ENCODE measurements around the gene TRIM47. TPM values are rescaled to one million over a fixed set of nuclear protein-coding genes. Genes with fewer than 3 reads are reported as not detected.

Gene TRIM47
- total RNA-seq, 2 experiments from 2014 or later = 25.9 to 41.9 TPM

DNA sequence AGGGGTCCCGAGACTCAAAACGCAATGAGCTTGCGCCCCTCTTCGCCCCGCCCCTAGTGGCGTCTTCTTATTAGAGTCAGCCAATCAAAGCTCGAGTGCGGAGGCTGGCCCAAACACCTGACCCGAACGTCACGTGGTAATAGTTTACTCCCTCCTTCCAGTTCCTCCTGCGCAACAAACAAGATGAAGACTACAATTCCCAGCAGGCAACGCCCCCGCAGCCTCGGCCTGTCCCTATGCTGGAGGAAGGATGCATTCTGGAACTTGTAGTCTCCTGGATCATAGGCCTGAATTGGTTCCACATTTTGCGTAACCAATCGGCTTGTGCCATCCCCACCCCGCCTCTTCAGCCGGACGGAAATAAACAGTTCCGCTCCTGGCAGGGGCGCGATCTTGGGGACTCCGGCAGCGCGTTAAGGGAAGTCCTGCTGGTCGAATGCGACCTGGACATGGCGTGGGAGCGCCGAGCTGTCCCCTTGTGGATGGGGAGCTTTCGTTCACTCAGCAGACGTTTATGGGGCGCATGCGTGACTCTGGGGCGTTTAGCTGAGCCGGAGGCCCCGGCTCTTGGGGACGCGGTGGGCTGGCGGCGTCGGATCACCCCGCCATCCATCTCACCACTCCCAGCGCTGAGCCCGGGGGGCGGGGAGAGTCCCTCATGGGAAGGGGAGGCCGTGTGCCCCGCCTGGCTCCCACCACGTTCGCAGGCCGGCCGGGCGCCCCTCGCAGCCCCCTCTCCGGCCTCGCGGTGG lies 22.9 kb downstream of the TRIM47 start, which contains the start of gene WBP2:
Gene WBP2 (minus strand): TSS at position 26 of the 752 bp plus-strand sequence. CDS start 38 bp downstream, outside the sequence.
- peaks cover 4% of the 10 kb centered on the region; the same call in 1 of the 2 replicates for H4K20me1 ChIP-seq (ENCODE audit: insufficient read depth, low read length)
- H3K4me1 ChIP-seq (ENCODE audit: insufficient read depth, low read length, poor library complexity, severe bottlenecking) = peaks cover 33% of the 10 kb centered on the region
- no peaks in the 10 kb centered on the region for H3K9me2 ChIP-seq (ENCODE audit: insufficient read depth, low read length)
- peak within 1 kb of the TSS; percentile 90 for H3K4me2 ChIP-seq (ENCODE audit: low read length)
- POLR2A ChIA-PET = interaction anchor here (0.5 to 2.6 kb wide), 21 partner anchors 9 to 248 kb away, joined by 3 to 28 read pairs (median 4); partner anchors contain the start of genes EXOC7, MRPL38, TRIM65 and UNK
- CTCF ChIA-PET (ENCODE audit: unreplicated experiment) = interaction anchor here (0.5 to 2.4 kb wide), 14 partner anchors 9 to 876 kb away, joined by 3 to 10 read pairs (median 4); partner anchors contain the start of gene TRIM65
- H3K4me3 ChIP-seq (ENCODE audit: low read depth, low read length, poor library complexity, severe bottlenecking) = peak within 1 kb of the TSS; percentile 78
- H3K27ac ChIP-seq (ENCODE audit: low read depth, low read length, poor library complexity, severe bottlenecking) = peak within 1 kb of the TSS; percentile 78
- no peak for TF ChIP-seq EZH2phosphoT487 (IDR thresholded peaks at IDR 0.05; ENCODE audit: borderline replicate concordance, low read depth, low read length)
- peak; percentile 92 for TF ChIP-seq CTCF (conservative IDR thresholded peaks at IDR 0.05; ENCODE audit: low read length)
- peak within 1 kb of the TSS; percentile 53; the same call in 1 of the 2 replicates for H2AFZ ChIP-seq (ENCODE audit: low read length)
- H3K9me3 ChIP-seq (ENCODE audit: low read length) = no peaks in the 10 kb centered on the region
- no TSS peak for BruUV-seq (replicated peaks)
- DNase-seq (ENCODE audit: low spot score) = peak; percentile 100
- peaks cover 17% of the 10 kb centered on the region; the same call in 1 of the 2 replicates for H3K79me2 ChIP-seq (ENCODE audit: insufficient read depth, low read depth, low read length)
- peaks cover 10% of the 10 kb centered on the region; the same call in 1 of the 2 replicates for H3K36me3 ChIP-seq (ENCODE audit: insufficient read depth, low read length)
- intact Hi-C loops (cut with micrococcal nuclease; ENCODE audit: unreplicated experiment) = loop anchor here (1.0 to 5.0 kb wide), 7 partner anchors 21 to 217 kb away; partner anchors contain the start of genes GALR2, MRPL38, RECQL5 and SAP30BP

- Histone ChIP-seq H3K27ac (ENCODE audit: low read depth, low read length, poor library complexity, severe bottlenecking) (peak overlapping the region; percentile 7), H2AFZ (ENCODE audit: low read length) (no peak overlapping the region), H3K9me2 (ENCODE audit: insufficient read depth, low read length) (no peaks in the 10 kb centered on the region), H4K20me1 (ENCODE audit: insufficient read depth, low read length) (peaks cover 4% of the 10 kb centered on the region; the same call in 1 of the 2 replicates), H3K4me3 (ENCODE audit: low read depth, low read length, poor library complexity, severe bottlenecking) (peak overlapping the region; percentile 78), H3K4me2 (ENCODE audit: low read length) (peak overlapping the region; percentile 90), H3K36me3 (ENCODE audit: insufficient read depth, low read length) (peaks cover 13% of the 10 kb centered on the region; the same call in 1 of the 2 replicates), H3K4me1 (ENCODE audit: insufficient read depth, low read length, poor library complexity, severe bottlenecking) (peaks cover 33% of the 10 kb centered on the region), H3K79me2 (ENCODE audit: insufficient read depth, low read depth, low read length) (peaks cover 17% of the 10 kb centered on the region; the same call in 1 of the 2 replicates), H3K9me3 (ENCODE audit: low read length) (no peaks in the 10 kb centered on the region)
- ChIA-PET CTCF (ENCODE audit: unreplicated experiment) (interaction anchor here (0.6 to 2.4 kb wide), 10 partner anchors 9 to 651 kb away, joined by 3 to 10 read pairs (median 4); partner anchors contain the start of gene TRIM65), POLR2A (interaction anchor here (0.5 to 2.6 kb wide), 19 partner anchors 8 to 249 kb away, joined by 3 to 28 read pairs (median 4); partner anchors contain the start of genes EXOC7, MRPL38, TRIM65 and UNK)
- DNase-seq (ENCODE audit: low spot score) = no peak
- no TSS peak for BruUV-seq (replicated peaks)
- intact Hi-C loops (cut with micrococcal nuclease; ENCODE audit: unreplicated experiment) = loop anchor here (1.0 to 5.0 kb wide), 7 partner anchors 21 to 217 kb away; partner anchors contain the start of genes GALR2, MRPL38, RECQL5 and SAP30BP
- TF ChIP-seq CTCF (conservative IDR thresholded peaks at IDR 0.05; ENCODE audit: low read length) (no peak), EZH2phosphoT487 (IDR thresholded peaks at IDR 0.05; ENCODE audit: borderline replicate concordance, low read depth, low read length) (no peak)
These were observed 23.5 kb downstream of the TRIM47 start for GRCh38 chr17:75854881-75855309.
